SK-N-SH (cell line): ENCODE measurements around the gene DPEP2. TPM values are rescaled to one million over a fixed set of nuclear protein-coding genes. Genes with fewer than 3 reads are reported as not detected.

Experiments used
- CTCF ChIA-PET: fragments of 300-600, 350-600 bp; formaldehyde crosslinking; extraction: SDS; loops from one replicate; lab custom pipeline; 2021; lab: Yijun Ruan, JAX
- POLR2A ChIA-PET: fragments of 350-600 bp; sonication (Branson Sonifier 250); formaldehyde crosslinking; extraction: SDS; loops from one replicate; lab custom pipeline; 2020; ENCODE audit warnings: antibody characterized with exemption, inconsistent platforms; lab: Yijun Ruan, JAX
- DNase-seq: peaks from one replicate; pipeline ENCODE4 v3.0.0; 2012
- H2AFZ ChIP-seq: fragments of 200-600 bp; sonication (generic); 2 replicates; pipeline ENCODE4 v1.8.1; 2016; ENCODE audit warnings: antibody characterized with exemption, mild to moderate bottlenecking, low read depth
- H3F3A ChIP-seq: fragments of 200-600 bp; sonication (generic); replicated peaks from 2 replicates; pipeline ENCODE3; 2016; ENCODE audit warnings: antibody characterized with exemption, mild to moderate bottlenecking; ENCODE audit not compliant: insufficient read depth
- H3K27ac ChIP-seq, 2 experiments: fragments of 200-500 bp in 1 of 2; fragments of 200-600 bp in 1 of 2; sonication (Bioruptor generic) in 1 of 2; sonication (generic), shearing (Covaris generic) in 1 of 2; 2 replicates each; pipeline versions ENCODE4 v1.5.1 to v1.6.1; 2014 to 2016; ENCODE audit warnings: low read depth in 2 of 2, inconsistent platforms in 1 of 2, low read length in 1 of 2, mild to moderate bottlenecking in 1 of 2, mixed read lengths in 1 of 2
- H3K27me3 ChIP-seq: fragments of 200-600 bp; sonication (generic), shearing (Covaris generic); 2 replicates; pipeline ENCODE4 v1.6.1; 2016; ENCODE audit warnings: mixed run types; ENCODE audit not compliant: insufficient read depth
- H3K36me3 ChIP-seq, 2 experiments: fragments of 200-500 bp in 1 of 2; fragments of 200-600 bp in 1 of 2; sonication (Bioruptor generic) in 1 of 2; sonication (generic) in 1 of 2; replicated peaks in 1 of 2; 2 replicates each; pipeline versions ENCODE3 to v1.5.1; 2014 to 2016; ENCODE audit warnings: low read length in 1 of 2, mild to moderate bottlenecking in 1 of 2; ENCODE audit not compliant: insufficient read depth in 2 of 2, control insufficient read depth in 1 of 2
- H3K4me1 ChIP-seq, 2 experiments: fragments of 200-500 bp in 1 of 2; fragments of 200-600 bp in 1 of 2; sonication (Bioruptor generic) in 1 of 2; sonication (generic), shearing (Covaris generic) in 1 of 2; 2 replicates each; pipeline versions ENCODE4 v1.5.1 to v1.6.1; 2014 to 2016; ENCODE audit warnings: low read depth in 1 of 2, low read length in 1 of 2, mixed run types in 1 of 2; ENCODE audit not compliant: insufficient read depth in 2 of 2, control insufficient read depth in 1 of 2
- H3K4me2 ChIP-seq: fragments of 200-600 bp; sonication (generic), shearing (Covaris generic); 2 replicates; pipeline ENCODE4 v1.6.1; 2017; ENCODE audit warnings: mixed run types
- H3K4me3 ChIP-seq, 2 experiments: fragments of 200-500 bp in 1 of 2; fragments of 200-600 bp in 1 of 2; sonication (Bioruptor generic) in 1 of 2; sonication (generic), shearing (Covaris generic) in 1 of 2; 2 replicates each; pipeline versions ENCODE4 v1.5.1 to v1.8.1; 2014 to 2016; ENCODE audit warnings: low read depth in 2 of 2, inconsistent platforms in 1 of 2, low read length in 1 of 2, mild to moderate bottlenecking in 1 of 2, mixed read lengths in 1 of 2, moderate library complexity in 1 of 2
- H3K79me2 ChIP-seq: fragments of 200-600 bp; sonication (generic); 2 replicates; pipeline ENCODE4 v1.8.1; 2017; ENCODE audit warnings: mild to moderate bottlenecking; ENCODE audit not compliant: insufficient read depth
- H3K9ac ChIP-seq: fragments of 200-600 bp; sonication (generic); 2 replicates; pipeline ENCODE4 v1.6.1; 2017; ENCODE audit warnings: mixed run types
- H3K9me2 ChIP-seq: fragments of 200-600 bp; sonication (generic); 2 replicates; pipeline ENCODE4 v1.6.1; 2017; ENCODE audit warnings: mixed run types
- H3K9me3 ChIP-seq: fragments of 200-600 bp; sonication (generic); 2 replicates; pipeline ENCODE4 v1.6.1; 2017; ENCODE audit warnings: mixed run types, mild to moderate bottlenecking, moderate library complexity
- H4K20me1 ChIP-seq: fragments of 200-600 bp; sonication (generic); 2 replicates; pipeline ENCODE4 v1.6.1; 2017; ENCODE audit warnings: mild to moderate bottlenecking, mixed run types; ENCODE audit not compliant: insufficient read depth
- CHD2 ChIP-seq: fragments of 150-350 bp; IDR thresholded peaks from 2 replicates; pipeline ENCODE4 v1.6.1; 2018; ENCODE audit warnings: low read length; ENCODE audit not compliant: partially characterized antibody
- CTCF ChIP-seq: fragments of 200-600 bp; sonication (generic); IDR thresholded peaks from 2 replicates; pipeline ENCODE4 v1.6.1; 2017; ENCODE audit warnings: antibody characterized with exemption, mild to moderate bottlenecking, moderate library complexity
- EP300 ChIP-seq, 2 experiments: IDR thresholded peaks; 2 replicates each; pipeline versions ENCODE4 v1.4.0 to v1.6.1; 2012; ENCODE audit warnings: borderline replicate concordance in 1 of 2, low read depth in 1 of 2, low read length in 1 of 2
- FOSL2 ChIP-seq: IDR thresholded peaks from 2 replicates; pipeline ENCODE4 v1.4.0; 2012; ENCODE audit warnings: low read depth, mild to moderate bottlenecking, moderate library complexity, borderline replicate concordance
- JUND ChIP-seq: IDR thresholded peaks from 2 replicates; pipeline ENCODE4 v1.4.0; 2012
- MAX ChIP-seq: IDR thresholded peaks from 2 replicates; pipeline ENCODE4 v1.4.0; 2012; ENCODE audit warnings: low read depth
- NRF1 ChIP-seq: IDR thresholded peaks from 2 replicates; pipeline ENCODE4 v1.6.1; 2012; ENCODE audit warnings: low read depth, mild to moderate bottlenecking, low read length
- POLR2AphosphoS5 ChIP-seq: IDR thresholded peaks from 2 replicates; pipeline ENCODE4 v1.6.1; 2012; ENCODE audit warnings: low read depth, low read length
- REST ChIP-seq: IDR thresholded peaks from 2 replicates; pipeline ENCODE4 v1.6.1; 2012; ENCODE audit warnings: mild to moderate bottlenecking, low read depth, low read length, moderate library complexity
- TAF1 ChIP-seq: IDR thresholded peaks from 2 replicates; pipeline ENCODE4 v1.6.1; 2012; ENCODE audit warnings: low read depth, mild to moderate bottlenecking, low read length, moderate library complexity, borderline replicate concordance
- TCF12 ChIP-seq: IDR thresholded peaks from 2 replicates; pipeline ENCODE4 v1.4.0; 2012
- TEAD4 ChIP-seq: IDR thresholded peaks from 2 replicates; pipeline ENCODE4 v1.4.0; 2012; ENCODE audit warnings: mild to moderate bottlenecking, borderline replicate concordance; ENCODE audit not compliant: insufficient read depth
- USF2 ChIP-seq: fragments of 150-350 bp; IDR thresholded peaks from 2 replicates; pipeline ENCODE4 v1.6.1; 2017; ENCODE audit warnings: antibody characterized with exemption, low read length, low read depth, borderline replicate concordance
- YY1 ChIP-seq: IDR thresholded peaks from 2 replicates; pipeline ENCODE4 v1.4.0; 2012; ENCODE audit warnings: low read depth, mild to moderate bottlenecking
- ZBTB33 ChIP-seq: IDR thresholded peaks from 2 replicates; pipeline ENCODE4 v1.4.0; 2012; ENCODE audit warnings: low read depth, borderline replicate concordance
- WGBS: methylation state at CpG from one replicate; pipeline ENCODE4 v1.1.6; 2017; ENCODE audit warnings: low lambda C conversion rate; 5-methylcytosine and 5-hydroxymethylcytosine counted together
- polyA plus RNA-seq, 3 experiments: library from polyadenylated mRNA; depleted of rRNA; stranded (reverse); fragments of >200 nt; gene quantifications; 2 replicates each; pipeline ENCODE4 v1.2.3, GENCODE V29; 2012

Gene DPEP2
- polyA plus RNA-seq, 1 of the 3 experiments (the other 2 are of a cell fraction) = not detected

- H4K20me1 ChIP-seq = peaks cover 8% of the 10 kb centered on the region; the same call in 1 of the 2 replicates
- TF ChIP-seq JUND (no peak), CHD2 (no peak), FOSL2 (no peak), USF2 (no peak), POLR2AphosphoS5 (no peak), TCF12 (no peak), TEAD4 (no peak), MAX (no peak), EP300 (IDR thresholded peaks at IDR 0.05; ENCODE audit: borderline replicate concordance in 1 of 2, low read depth in 1 of 2, low read length in 1 of 2) (no peak), CTCF (no peak), ZBTB33 (no peak), REST (no peak), YY1 (no peak), TAF1 (no peak), NRF1 (no peak)
- TF ChIP-seq, all 33 proteins: peak for 0
- no peak overlapping the region for H3K4me2 ChIP-seq
- peaks cover 4 to 81% of the 10 kb centered on the region in 2 experiments for H3K36me3 ChIP-seq
- WGBS = 97% methylated on average over 20 of the region's 28 CpGs
- no peaks in the 10 kb centered on the region for H3K9me2 ChIP-seq
- H3K9me3 ChIP-seq = no peaks in the 10 kb centered on the region
- peaks cover 3% of the 10 kb centered on the region for H3F3A ChIP-seq
- H3K9ac ChIP-seq = no peak overlapping the region
- no peak overlapping the region for H3K27ac ChIP-seq
- DNase-seq = no peak
- peaks cover 3% of the 10 kb centered on the region; the same call in 1 of the 2 replicates for H3K79me2 ChIP-seq
- POLR2A ChIA-PET = interaction anchor here (0.7 to 1.7 kb wide), 3 partner anchors 11 to 19 kb away, joined by 3 to 5 read pairs (median 4); no protein-coding TSS in a partner anchor
- H3K4me3 ChIP-seq = no peak overlapping the region
- no peaks in the 10 kb centered on the region for H3K27me3 ChIP-seq
- peaks cover 0 to 22% of the 10 kb centered on the region in 2 experiments; a peak in 1 of 4 replicates for H3K4me1 ChIP-seq
- no peak overlapping the region for H2AFZ ChIP-seq
- CTCF ChIA-PET = interaction anchor here (2.0 to 2.8 kb wide), 3 partner anchors 18 to 93 kb away, joined by 6 to 9 read pairs (median 8); no protein-coding TSS in a partner anchor
Measured at GRCh38 chr16:67946966-67947558, 52.2 kb downstream of the DPEP2 start.
